ENCODE measurements around the gene SIDT1. TPM values are rescaled to one million over a fixed set of nuclear protein-coding genes. Genes with fewer than 3 reads are reported as not detected.

The SIDT1 gene
- total RNA-seq, 1 experiment from 2014 or later, result 0.22 TPM

GRCh38 chr3:113498221-113499005, 33.9 kb upstream of the SIDT1 start:
- H3K9me3 Mint-ChIP-seq, result no peaks in the 10 kb centered on the region
- H3K4me1 Mint-ChIP-seq, result no peaks in the 10 kb centered on the region
- H3K4me3 Mint-ChIP-seq, result no peak overlapping the region
- H3K36me3 Mint-ChIP-seq, result peaks cover 6% of the 10 kb centered on the region; the same call in 1 of the 2 replicates
- POLR2A ChIA-PET, result no interaction called here
- H3K27ac Mint-ChIP-seq, result 0 out of 2 replicates have a peak overlapping the region, but pooled peaks have one; percentile 36
- TF ChIP-seq ZNF512 (CRISPR knock-in tag; IDR thresholded peaks at IDR 0.05; ENCODE audit: borderline replicate concordance) (no peak), GABPB1 (CRISPR knock-in tag; IDR thresholded peaks at IDR 0.05) (no peak), ZNF281 (CRISPR knock-in tag; IDR thresholded peaks at IDR 0.05) (no peak), GRHL2 (CRISPR knock-in tag; IDR thresholded peaks at IDR 0.05; ENCODE audit: insufficient replicate concordance, severe bottlenecking) (no peak), SOX15 (CRISPR knock-in tag; IDR thresholded peaks at IDR 0.05) (no peak), ELF4 (CRISPR knock-in tag; IDR thresholded peaks at IDR 0.05; ENCODE audit: low read depth) (no peak), NFATC4 (CRISPR knock-in tag; IDR thresholded peaks at IDR 0.05) (no peak), E2F1 (CRISPR knock-in tag; IDR thresholded peaks at IDR 0.05) (no peak), ZNF138 (CRISPR knock-in tag; conservative IDR thresholded peaks at IDR 0.05) (no peak), CDX4 (CRISPR knock-in tag; IDR thresholded peaks at IDR 0.05; ENCODE audit: borderline replicate concordance) (no peak), TEAD1 (CRISPR knock-in tag; IDR thresholded peaks at IDR 0.05) (no peak), TCF7 (CRISPR knock-in tag; IDR thresholded peaks at IDR 0.05; ENCODE audit: low read depth) (no peak), ZBTB21 (CRISPR knock-in tag; IDR thresholded peaks at IDR 0.05; ENCODE audit: borderline replicate concordance) (no peak), ZNF396 (CRISPR knock-in tag; IDR thresholded peaks at IDR 0.05; ENCODE audit: borderline replicate concordance) (no peak), NR3C1 (CRISPR knock-in tag; conservative IDR thresholded peaks at IDR 0.05; ENCODE audit: low read depth) (no peak), ATF3 (CRISPR knock-in tag; conservative IDR thresholded peaks at IDR 0.05) (no peak), NR2C2 (CRISPR knock-in tag; IDR thresholded peaks at IDR 0.05) (no peak), ETV6 (CRISPR knock-in tag; IDR thresholded peaks at IDR 0.05) (no peak), FOXP1 (CRISPR knock-in tag; IDR thresholded peaks at IDR 0.05; ENCODE audit: borderline replicate concordance) (no peak)
- DNase-seq (ENCODE audit: low spot score), result no peak
- CTCF ChIA-PET, result interaction anchor here (0.7 to 4.1 kb wide), 3 partner anchors 79 to 246 kb away, joined by 4 to 21 read pairs (median 4); no protein-coding TSS in a partner anchor
- no peak for ATAC-seq
- H3K27me3 Mint-ChIP-seq (ENCODE audit: low read depth), result no peaks in the 10 kb centered on the region
